GM18858 (cell line): ENCODE data around the gene CD82.
"Not testable (repeated sequence)": the region's sequence is repeated elsewhere in the genome, so short reads cannot be mapped to it uniquely, and the experiment has no call there.

Source experiments
- ATAC-seq: cut with Tn5 transposase; IDR thresholded peaks from one replicate; pipeline ENCODE4 v1.9.1; 2021; ENCODE audit not compliant: unreplicated experiment

CD82 gene

GRCh38 chr11:44533921-44534711 lies 31.3 kb upstream of the CD82 start:
- ATAC-seq, result no peak

GRCh38 chr11:44535191-44535980 lies 30.1 kb upstream of the CD82 start:
- ATAC-seq, result no peak

- ATAC-seq, result no peak
Measured at GRCh38 chr11:44536788-44537516, 28.5 kb upstream of the CD82 start.

GRCh38 chr11:44537679-44538078 lies 27.8 kb upstream of the CD82 start:
- ATAC-seq, result no peak

GRCh38 chr11:44538375-44539054 lies 26.9 kb upstream of the CD82 start:
- ATAC-seq, result no peak

GRCh38 chr11:44539971-44540370 lies 25.5 kb upstream of the CD82 start:
- no peak for ATAC-seq

- ATAC-seq, result no peak
Measured at GRCh38 chr11:44540667-44541066, 24.8 kb upstream of the CD82 start.

GRCh38 chr11:44542372-44542771 lies 23.1 kb upstream of the CD82 start:
- ATAC-seq, result no peak

GRCh38 chr11:44546984-44547383 lies 18.5 kb upstream of the CD82 start:
- ATAC-seq, result not testable (repeated sequence)

GRCh38 chr11:44547534-44547933 lies 17.9 kb upstream of the CD82 start:
- ATAC-seq, result not testable (repeated sequence)

GRCh38 chr11:44548032-44548695 lies 17.3 kb upstream of the CD82 start:
- ATAC-seq, result no peak

- ATAC-seq, result not testable (repeated sequence)
Measured at GRCh38 chr11:44548961-44549749, 16.3 kb upstream of the CD82 start.

GRCh38 chr11:44550123-44550522 lies 15.3 kb upstream of the CD82 start:
- no peak for ATAC-seq

- ATAC-seq, result no peak
Measured at GRCh38 chr11:44551456-44552139, 13.9 kb upstream of the CD82 start.

GRCh38 chr11:44555031-44555800 lies 10.2 kb upstream of the CD82 start:
- ATAC-seq, result no peak

GRCh38 chr11:44556735-44557409 lies 8.6 kb upstream of the CD82 start:
- peak; percentile 26 for ATAC-seq

- no peak for ATAC-seq
Measured at GRCh38 chr11:44557464-44557863, 8.0 kb upstream of the CD82 start.
